HG02678 (cell line): ENCODE data around the gene SALL4.
"Not testable (repeated sequence)": the region's sequence is repeated elsewhere in the genome, so short reads cannot be mapped to it uniquely, and the experiment has no call there.

Experiments
- ATAC-seq: cut with Tn5 transposase; IDR thresholded peaks from one replicate; pipeline ENCODE4 v1.9.1; 2021; ENCODE audit warnings: mild to moderate bottlenecking, moderate library complexity; ENCODE audit not compliant: unreplicated experiment

SALL4 gene

DNA sequence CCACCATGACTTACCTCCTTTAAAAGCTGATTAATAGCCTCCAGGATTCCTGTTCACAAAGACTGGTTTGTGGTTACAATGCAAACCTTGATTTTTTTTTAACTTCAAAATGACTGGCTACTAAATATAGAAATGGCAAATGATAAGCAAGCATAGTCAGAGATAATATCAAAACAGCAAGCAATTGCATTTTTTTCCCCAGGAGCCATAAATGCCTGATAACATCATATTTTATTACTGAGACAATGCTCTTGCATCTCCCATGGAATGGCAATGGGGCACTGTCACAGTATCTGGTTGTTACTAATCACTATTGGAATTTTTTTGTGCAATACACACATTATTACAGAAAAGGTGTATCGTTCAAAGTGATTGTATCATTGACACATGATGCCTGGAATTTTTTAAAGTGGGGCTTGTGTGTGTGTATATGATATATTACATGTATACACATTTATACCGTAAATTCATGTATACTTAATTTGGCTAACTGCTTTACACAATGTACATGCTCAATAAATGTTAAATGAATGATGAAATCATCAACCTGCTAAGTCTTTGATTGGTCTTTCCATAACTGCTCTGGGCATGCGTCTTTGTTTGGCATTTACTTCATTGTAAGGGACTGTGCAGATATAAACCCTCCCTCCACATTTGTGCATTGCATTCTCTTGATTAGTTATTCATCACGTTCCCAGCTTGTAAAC is 980 bp upstream of the SALL4 start:
- no peak for ATAC-seq

DNA sequence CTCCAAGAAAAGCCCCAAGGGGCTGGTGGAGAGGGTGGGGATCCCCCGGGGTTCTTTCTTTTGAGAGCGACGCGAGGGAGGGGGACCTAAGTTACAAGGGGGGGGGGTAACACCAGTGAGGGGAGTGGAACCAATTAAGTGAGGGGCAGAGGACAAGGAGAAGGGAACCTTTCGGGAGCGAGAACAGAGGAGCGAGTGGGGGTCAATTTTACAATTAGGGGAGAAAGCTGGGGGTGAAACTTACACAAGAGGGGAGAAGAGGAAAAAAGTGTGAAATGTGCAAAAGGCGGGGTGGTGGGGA is 548 bp downstream of the SALL4 start:
- no peak for ATAC-seq

DNA sequence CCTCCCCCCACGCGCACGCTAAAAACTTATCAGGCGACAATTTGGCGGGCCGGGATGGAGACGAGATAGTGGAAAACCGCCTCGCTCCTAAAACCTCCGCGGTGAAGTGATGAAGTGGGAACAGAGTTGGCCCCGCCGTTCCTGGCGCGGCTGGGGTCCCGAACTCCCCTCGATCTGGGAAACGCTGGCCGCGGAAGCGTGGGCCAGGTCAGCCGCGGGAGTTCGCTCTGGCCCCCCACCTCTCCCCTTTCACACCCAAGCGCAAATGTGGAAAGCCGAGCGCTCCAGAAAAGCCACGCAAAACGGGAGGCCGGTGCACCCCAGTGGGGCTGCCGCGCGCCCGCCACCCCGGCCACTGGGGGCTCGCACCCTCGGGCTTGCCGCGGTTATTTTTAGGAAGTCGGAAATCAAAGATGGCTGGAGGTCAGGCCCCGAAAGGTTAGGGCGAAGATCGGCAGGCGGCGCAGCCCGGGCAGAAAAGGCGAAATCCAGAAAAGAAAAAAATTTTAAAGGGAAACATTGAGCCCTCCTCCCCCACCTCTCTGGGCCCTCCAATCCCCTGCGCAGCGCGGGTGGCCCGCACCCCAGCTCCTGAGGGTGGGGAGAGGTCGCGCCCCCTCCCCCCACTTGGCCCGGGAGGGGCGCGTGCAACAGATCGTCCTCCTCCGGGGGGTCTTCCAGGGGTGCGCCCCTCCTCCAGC is 1.0 kb downstream of the SALL4 start:
- ATAC-seq = no peak

DNA sequence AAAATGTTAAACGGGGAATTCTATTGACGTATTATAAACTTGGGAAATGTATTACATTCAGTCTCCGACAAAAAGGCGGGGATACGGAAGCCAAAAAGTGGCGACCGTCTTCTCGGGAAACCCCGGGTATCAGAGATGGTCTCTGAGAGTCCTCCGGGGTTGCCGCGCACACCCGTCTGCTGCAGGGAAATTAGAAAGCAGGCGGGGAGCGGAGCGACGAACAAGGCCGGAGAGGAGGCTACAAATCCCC is 1.5 kb downstream of the SALL4 start:
- no peak for ATAC-seq

GRCh38 chr20:51800060-51800871 is 2.1 kb downstream of the SALL4 start:
- no peak for ATAC-seq

GRCh38 chr20:51799401-51799860 is 2.9 kb downstream of the SALL4 start:
- no peak for ATAC-seq

GRCh38 chr20:51797357-51798025 is 4.8 kb downstream of the SALL4 start:
- ATAC-seq = no peak

DNA sequence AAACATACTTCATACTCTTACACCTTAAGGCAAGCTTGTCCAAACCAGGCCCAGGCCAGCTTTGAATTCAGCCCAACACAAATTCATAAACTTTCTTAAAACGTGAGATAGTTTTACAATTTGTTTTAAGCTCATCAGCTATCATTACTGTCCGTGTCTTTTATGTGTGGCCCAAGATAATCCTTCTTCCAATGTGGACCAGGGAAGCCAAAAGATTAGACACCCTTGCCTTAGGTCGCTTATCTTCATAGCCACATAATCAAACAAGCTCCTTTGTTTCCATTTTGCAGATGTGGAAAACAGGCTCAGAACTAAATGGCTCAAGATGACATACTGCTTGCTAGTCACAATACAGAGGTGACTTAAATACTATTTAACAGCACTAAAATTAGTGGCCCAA is 6.0 kb downstream of the SALL4 start:
- no peak for ATAC-seq

DNA sequence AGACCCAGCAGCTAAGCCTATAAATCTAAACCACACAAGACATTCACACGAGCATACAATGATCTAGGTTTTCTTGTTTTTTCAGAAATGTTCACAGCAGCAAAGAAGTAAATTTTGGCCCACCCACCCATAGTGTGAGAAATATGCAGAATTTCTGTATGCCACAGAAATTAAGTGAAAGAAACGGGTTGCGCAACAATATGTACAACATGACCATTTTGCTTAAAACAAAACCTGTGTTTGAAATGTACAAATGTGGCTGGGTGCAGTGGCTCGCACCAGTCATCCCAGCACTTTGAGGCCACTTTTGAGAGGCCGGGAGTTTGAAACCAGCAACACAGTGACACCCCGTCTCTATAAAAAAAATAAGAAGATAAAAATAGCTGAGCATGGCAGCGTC is 9.4 kb downstream of the SALL4 start:
- ATAC-seq = no peak

DNA sequence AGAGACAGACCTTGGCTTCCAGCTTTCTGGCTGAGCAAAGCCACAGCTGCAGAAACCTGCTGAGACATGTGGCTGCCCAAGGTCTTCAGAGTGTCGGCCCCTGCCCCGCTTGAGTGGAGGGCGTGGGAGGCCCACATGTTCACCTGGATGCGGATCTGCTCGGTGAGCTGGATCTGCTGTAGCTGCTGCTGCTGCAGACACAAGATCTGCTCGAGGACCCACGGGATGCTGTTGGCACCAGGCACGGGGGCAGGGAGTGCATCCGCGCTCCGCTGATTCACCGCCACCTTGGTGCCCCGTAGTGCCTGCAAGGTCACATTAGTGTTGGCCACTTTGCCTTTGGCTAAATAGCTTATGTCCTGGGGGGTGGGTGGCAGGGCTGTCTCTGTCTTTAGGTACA is 10.7 kb downstream of the SALL4 start:
- no peak for ATAC-seq

DNA sequence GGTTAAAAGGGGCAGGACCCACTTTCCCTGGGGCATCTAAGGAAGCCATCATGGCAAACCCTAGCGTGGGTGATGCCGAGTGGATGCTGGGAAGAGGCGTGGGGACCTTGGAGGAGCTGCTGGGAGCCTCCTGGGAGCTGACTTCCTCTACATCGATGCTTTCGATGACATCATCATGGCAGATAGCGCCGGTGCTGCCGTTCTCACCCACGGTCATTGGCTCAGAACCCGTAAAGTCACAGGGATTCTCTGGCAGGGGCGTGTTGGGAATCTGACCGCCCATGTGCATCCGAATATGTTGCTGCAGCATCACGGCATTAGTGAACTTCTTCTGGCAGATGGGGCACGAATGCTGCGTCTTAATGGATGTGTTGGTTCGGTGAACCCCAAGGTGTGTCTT is 12.1 kb downstream of the SALL4 start:
- no peak for ATAC-seq

DNA sequence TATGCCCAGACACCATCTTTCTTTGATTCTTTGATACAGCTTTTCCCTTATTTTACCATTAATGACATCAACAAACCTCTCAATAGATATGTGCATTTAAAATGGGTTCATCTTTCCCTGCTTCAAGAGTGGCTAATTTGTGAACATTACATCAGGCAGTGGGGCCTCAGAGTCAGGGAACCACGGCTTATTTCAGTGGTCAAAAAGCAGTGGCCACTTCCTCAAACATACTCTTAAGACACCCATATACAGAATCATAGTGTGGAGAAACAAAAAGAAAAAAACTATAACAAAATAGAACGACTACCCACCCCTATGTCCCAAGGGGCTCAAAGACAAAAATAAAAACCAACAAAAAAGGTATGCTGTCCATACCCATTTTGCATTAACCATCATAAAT is 12.9 kb downstream of the SALL4 start:
- ATAC-seq = no peak

- ATAC-seq = no peak
Measured at GRCh38 chr20:51788822-51789221, 13.5 kb downstream of the SALL4 start.

GRCh38 chr20:51784299-51784698 is 18.0 kb downstream of the SALL4 start:
- ATAC-seq = no peak

- not testable (repeated sequence) for ATAC-seq
Measured at GRCh38 chr20:51778229-51778759, 24.0 kb downstream of the SALL4 start.

- no peak for ATAC-seq
Measured at GRCh38 chr20:51775241-51775640, 27.1 kb downstream of the SALL4 start.

- ATAC-seq = no peak
Measured at GRCh38 chr20:51772236-51772635, 30.1 kb downstream of the SALL4 start.

DNA sequence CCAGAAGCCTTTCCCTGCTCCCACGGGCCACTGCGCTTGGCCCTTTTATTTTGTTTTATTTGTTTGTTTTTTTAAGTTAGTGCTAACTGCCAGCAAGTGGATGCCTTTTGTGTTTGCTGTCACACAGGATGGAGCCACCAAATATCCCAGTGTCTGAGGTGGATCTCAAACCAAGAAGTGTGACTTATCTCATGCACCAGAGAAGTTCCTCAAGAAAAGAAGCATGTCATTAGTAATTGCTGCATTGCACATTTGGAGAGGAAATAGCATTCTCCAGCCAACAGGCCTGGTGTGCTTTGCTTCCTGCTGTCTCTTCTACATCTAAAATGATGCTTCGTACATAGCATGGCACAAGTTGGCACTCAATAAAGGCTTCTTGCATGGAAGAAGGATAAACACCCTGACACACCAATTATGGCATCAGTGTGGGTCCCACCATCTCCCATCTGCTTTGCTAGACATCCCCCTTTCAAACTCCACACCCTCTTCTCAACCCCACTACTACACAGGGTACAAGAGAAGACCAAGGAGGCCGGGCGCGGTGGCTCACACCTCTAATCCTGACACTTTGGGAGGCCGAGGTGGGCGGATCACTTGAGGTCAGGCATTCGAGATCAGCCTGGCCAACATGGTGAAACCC is 32.2 kb downstream of the SALL4 start:
- ATAC-seq = no peak

- ATAC-seq = no peak
Measured at GRCh38 chr20:51768759-51769517, 33.4 kb downstream of the SALL4 start.
